ENCODE measurements around the gene TRIM37.
"Not testable (repeated sequence)": the region's sequence is repeated elsewhere in the genome, so short reads cannot be mapped to it uniquely, and the experiment has no call there.

DNA sequence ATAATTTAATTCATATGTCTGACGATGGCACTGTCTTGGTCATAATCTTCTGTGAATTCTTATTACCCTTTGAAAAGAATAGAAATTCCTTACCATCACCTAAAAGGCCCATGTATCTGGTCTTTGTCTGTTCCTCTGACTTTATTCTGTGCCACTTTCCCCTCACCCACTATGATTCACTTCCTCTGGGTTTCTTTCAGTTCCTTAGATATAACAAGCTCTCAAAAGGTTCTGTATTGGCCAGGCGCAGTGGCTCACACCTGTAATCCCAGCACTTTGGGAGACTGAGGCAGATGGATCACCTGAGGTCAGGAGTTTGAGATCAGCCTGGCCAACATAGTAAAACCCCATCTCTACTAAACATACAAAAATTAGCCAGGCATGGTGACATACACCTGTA is 152.3 kb downstream of the TRIM37 start:
- TF ChIP-seq, protein P1, sequence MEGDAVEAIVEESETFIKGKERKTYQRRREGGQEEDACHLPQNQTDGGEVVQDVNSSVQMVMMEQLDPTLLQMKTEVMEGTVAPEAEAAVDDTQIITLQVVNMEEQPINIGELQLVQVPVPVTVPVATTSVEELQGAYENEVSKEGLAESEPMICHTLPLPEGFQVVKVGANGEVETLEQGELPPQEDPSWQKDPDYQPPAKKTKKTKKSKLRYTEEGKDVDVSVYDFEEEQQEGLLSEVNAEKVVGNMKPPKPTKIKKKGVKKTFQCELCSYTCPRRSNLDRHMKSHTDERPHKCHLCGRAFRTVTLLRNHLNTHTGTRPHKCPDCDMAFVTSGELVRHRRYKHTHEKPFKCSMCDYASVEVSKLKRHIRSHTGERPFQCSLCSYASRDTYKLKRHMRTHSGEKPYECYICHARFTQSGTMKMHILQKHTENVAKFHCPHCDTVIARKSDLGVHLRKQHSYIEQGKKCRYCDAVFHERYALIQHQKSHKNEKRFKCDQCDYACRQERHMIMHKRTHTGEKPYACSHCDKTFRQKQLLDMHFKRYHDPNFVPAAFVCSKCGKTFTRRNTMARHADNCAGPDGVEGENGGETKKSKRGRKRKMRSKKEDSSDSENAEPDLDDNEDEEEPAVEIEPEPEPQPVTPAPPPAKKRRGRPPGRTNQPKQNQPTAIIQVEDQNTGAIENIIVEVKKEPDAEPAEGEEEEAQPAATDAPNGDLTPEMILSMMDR (IDR thresholded peaks at IDR 0.05) = not testable (repeated sequence)
- TF ChIP-seq EZH2 (IDR thresholded peaks at IDR 0.05; ENCODE audit: borderline replicate concordance, insufficient read depth, low read depth, low read length, poor library complexity, severe bottlenecking) = not testable (repeated sequence)

Measured in B cell (primary cell).